Jurkat, Clone E6-1 (cell line): ENCODE measurements around the gene RNF220.

Source experiments
- DNase-seq: peaks from one replicate; pipeline ENCODE4 v3.0.0-alpha.2; 2011; ENCODE audit warnings: low read depth, low spot score
- H3K4me3 ChIP-seq: 2 replicates; pipeline ENCODE4 v1.5.1; 2011; ENCODE audit warnings: mild to moderate bottlenecking, low read length, control low read depth, moderate library complexity

RNF220 gene

GRCh38 chr1:44405798-44406736 lies 1.0 kb downstream of the RNF220 start:
- DNase-seq = no peak
- peak overlapping the region; percentile 33 for H3K4me3 ChIP-seq

DNA sequence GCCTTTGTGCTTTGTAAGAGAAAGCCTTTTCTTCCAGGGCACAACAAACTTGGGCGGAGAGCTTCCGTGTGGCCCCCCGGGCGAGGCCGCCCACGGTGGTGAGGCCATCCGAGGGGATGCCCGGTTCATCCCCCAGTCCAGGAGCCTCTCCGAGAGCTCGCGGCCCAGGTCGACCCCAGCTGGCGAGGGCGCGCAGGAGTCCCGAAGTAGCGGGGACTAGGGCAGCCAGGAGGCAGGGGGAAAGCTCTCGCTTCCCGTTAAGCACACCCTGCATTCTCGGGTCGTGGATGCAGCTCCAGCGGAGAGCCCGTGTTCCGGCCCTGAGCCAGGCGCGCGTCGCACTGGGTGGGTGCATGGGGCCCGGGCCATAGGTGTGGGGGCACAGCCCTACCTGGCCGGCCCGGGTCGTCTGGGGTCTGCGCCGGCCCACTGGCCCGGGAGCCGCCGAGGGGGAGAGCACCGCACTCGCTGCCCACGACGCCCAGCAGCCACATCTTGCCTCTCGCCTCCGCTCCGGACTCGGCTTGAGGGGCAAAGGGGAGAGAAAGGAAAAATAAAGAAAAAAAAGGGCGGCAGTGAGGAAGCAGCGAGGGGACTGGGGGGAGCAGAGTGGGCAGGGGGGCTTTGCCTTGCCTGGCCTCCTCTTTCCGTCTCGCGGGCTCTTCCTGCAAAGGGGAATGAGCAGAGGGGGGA lies 1.8 kb downstream of the RNF220 start:
- no peak overlapping the region for H3K4me3 ChIP-seq
- DNase-seq = no peak

- no peak for DNase-seq
- H3K4me3 ChIP-seq = no peak overlapping the region
Observed at GRCh38 chr1:44407430-44408211, 2.6 kb downstream of the RNF220 start.

- no peak for DNase-seq
- no peak overlapping the region for H3K4me3 ChIP-seq
Observed at GRCh38 chr1:44408212-44408582, 3.1 kb downstream of the RNF220 start.

- H3K4me3 ChIP-seq = no peak overlapping the region
Observed at GRCh38 chr1:44408632-44409602, 3.9 kb downstream of the RNF220 start.

DNA sequence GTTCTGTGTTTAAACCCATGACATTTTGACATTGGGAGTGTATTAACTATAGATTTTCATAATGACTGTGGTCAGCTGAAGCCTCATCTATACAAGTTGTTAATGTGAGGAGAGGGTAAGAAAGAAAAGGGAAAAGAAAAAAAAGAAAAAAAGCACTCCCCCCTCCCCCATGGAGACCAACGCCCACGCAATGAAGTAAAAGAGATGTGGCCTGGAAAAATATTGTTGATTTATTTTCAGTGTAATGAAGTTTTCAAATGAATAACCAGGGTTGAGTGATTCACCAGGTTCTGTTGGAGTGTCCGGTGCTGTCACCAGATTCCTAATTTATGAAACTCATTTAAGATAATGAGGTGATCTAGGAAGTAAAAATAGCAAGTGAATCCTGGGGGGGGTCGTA lies 4.7 kb downstream of the RNF220 start:
- DNase-seq = no peak

More at GRCh38 chr1:44408632-44409602, 3.9 kb downstream of the RNF220 start:
- DNase-seq = no peak

GRCh38 chr1:44411861-44412260 lies 6.8 kb downstream of the RNF220 start:
- DNase-seq = no peak

More for the DNA sequence above, 4.7 kb downstream of the RNF220 start:
- H3K4me3 ChIP-seq = no peak overlapping the region

GRCh38 chr1:44412601-44413000 lies 7.5 kb downstream of the RNF220 start:
- H3K4me3 ChIP-seq = no peak overlapping the region
- no peak for DNase-seq

More at GRCh38 chr1:44411861-44412260, 6.8 kb downstream of the RNF220 start:
- no peak overlapping the region for H3K4me3 ChIP-seq

GRCh38 chr1:44413740-44414139 lies 8.7 kb downstream of the RNF220 start:
- no peak overlapping the region for H3K4me3 ChIP-seq
- no peak for DNase-seq

DNA sequence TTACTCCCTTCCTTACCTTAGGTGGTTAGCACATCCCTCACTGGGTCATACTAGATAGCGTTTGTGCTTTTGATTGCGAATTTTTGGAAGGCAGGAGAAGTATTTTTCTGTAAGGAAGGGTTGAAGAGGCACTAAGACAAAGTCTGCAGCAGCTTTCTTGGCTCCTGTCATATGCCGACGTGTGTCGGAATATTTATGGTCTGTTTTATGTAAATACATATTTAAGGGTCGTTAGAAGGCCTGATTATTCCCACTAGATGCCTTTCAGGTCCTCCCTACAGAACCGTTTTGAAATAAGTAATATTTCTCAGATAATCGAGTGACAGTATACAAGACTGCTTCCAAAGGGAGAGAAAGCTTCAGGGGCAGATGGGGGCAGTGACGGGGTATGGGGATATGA lies 10.0 kb downstream of the RNF220 start:
- DNase-seq = no peak
- H3K4me3 ChIP-seq = no peak overlapping the region

- no peak for DNase-seq
- no peak overlapping the region for H3K4me3 ChIP-seq
Observed at GRCh38 chr1:44416408-44416807, 11.4 kb downstream of the RNF220 start.

DNA sequence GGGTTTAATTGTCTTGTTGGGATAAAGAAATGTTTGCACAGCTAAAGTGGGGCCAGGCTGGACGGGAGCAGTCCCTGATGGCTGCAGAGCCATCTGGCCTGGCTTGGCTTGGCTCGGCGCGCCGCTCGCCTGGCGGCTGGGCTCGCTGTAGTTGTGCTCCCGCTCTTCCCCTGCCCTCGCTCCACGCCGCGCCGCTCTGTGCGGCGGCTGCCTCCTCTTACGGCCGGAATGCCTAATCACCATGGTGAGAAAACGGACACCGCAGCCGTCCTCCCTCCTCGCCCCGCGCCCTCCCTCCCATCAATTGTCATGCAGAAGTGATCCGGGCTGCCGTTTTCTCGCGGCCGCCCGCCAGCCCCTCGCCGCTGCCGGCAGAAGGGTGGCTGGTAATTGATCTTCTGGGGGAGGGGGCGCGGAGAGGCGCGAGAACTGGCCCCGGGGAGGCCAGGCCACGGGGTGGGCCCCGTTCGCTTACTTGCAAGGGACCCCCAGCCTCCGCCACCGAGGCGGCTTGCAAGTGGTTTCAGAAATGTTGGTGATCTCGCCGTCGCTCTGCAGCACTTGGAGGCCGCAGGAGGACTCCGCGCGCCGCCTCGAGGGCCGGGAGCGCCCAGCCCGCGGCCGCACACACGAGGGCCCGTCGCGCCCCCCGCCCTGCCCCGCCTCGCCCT lies 12.4 kb downstream of the RNF220 start:
- DNase-seq = no peak
- no peak overlapping the region for H3K4me3 ChIP-seq

- H3K4me3 ChIP-seq = no peak overlapping the region
- no peak for DNase-seq
Observed at GRCh38 chr1:44418022-44418673, 13.1 kb downstream of the RNF220 start.

- H3K4me3 ChIP-seq = no peak overlapping the region
- no peak for DNase-seq
Observed at GRCh38 chr1:44419901-44420300, 14.8 kb downstream of the RNF220 start.

DNA sequence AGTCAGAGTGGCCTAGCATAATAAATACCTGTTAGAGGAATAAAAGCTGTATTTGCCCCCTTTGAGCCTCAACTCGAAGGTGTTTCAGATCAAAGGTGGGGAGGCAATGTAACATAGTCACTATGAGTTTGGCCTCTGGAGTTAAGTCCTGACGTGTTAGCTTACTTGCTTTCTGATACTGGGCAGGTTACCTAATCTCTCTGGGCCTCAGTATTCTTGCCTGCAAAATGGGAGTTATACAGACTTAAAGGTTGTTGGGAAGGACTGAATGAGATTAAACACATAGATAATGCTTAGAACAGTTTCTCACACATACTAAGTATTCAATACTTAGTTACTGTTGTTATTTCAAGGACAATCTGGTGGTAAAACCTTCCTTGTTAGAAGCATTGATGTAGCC lies 15.5 kb downstream of the RNF220 start:
- no peak overlapping the region for H3K4me3 ChIP-seq
- DNase-seq = no peak

- no peak for DNase-seq
- no peak overlapping the region for H3K4me3 ChIP-seq
Observed at GRCh38 chr1:44421446-44421884, 16.4 kb downstream of the RNF220 start.

DNA sequence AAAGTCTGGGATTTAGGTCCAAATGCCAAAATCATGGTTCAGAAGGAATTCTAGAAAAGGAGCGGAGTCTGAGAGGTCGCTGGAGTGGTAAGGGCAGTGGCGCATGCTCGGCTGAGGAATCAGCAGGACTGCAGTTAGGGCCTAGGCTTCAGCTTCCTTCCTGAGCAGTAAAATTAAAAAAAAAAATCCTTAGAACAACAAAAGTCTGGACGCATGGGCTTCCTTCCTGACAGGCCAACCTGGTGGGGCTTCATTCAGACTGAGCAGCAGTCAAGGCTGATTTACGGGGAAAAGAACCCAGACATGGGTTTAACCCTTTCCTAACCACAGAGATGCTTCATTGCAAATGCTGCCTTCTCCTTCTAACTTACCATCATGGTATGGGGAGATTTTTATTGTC lies 17.1 kb downstream of the RNF220 start:
- no peak overlapping the region for H3K4me3 ChIP-seq
- peak; percentile 16 for DNase-seq
